HEK293 (cell line): Measurements from ENCODE around the gene ABHD17B.

ENCODE experiments used
- ZNF658 ChIP-seq: fragments of 450-650 bp; formaldehyde crosslinking; IDR thresholded peaks from 2 replicates; pipeline ENCODE4; 2016; ENCODE audit warnings: missing biosample characterization, missing genetic modification characterization
- TF ChIP-seq, protein P1 (sequence below): fragments of 450-650 bp; formaldehyde crosslinking; IDR thresholded peaks from 2 replicates; pipeline ENCODE4 v1.5.1; 2016; ENCODE audit warnings: missing biosample characterization, missing genetic modification characterization

DNA sequence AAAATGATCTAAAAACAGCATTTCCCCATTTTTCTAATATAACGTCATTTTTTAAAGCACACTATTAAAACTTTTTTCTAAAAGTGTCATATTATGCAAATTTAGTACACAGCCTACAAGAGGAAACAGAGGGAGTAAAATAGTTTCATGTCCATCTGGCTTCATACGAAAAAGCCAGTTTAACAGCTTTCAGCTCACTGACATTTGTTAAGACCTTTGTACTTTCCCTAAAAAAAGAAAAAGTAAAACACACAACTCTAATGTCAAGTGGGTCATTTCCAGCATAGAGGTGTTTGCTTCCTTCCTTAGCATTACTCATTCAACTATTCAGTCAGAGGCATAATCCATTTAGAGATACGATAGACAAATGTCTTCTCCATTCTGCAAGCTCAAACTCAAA lies 49.4 kb downstream of the ABHD17B start:
- TF ChIP-seq ZNF658 (tag by site-specific recombination): no peak
- TF ChIP-seq, protein P1, sequence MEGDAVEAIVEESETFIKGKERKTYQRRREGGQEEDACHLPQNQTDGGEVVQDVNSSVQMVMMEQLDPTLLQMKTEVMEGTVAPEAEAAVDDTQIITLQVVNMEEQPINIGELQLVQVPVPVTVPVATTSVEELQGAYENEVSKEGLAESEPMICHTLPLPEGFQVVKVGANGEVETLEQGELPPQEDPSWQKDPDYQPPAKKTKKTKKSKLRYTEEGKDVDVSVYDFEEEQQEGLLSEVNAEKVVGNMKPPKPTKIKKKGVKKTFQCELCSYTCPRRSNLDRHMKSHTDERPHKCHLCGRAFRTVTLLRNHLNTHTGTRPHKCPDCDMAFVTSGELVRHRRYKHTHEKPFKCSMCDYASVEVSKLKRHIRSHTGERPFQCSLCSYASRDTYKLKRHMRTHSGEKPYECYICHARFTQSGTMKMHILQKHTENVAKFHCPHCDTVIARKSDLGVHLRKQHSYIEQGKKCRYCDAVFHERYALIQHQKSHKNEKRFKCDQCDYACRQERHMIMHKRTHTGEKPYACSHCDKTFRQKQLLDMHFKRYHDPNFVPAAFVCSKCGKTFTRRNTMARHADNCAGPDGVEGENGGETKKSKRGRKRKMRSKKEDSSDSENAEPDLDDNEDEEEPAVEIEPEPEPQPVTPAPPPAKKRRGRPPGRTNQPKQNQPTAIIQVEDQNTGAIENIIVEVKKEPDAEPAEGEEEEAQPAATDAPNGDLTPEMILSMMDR (tag by site-specific recombination): no peak
